Measurements from ENCODE around the gene TMEM120A. TPM values are rescaled to one million over a fixed set of nuclear protein-coding genes. Genes with fewer than 3 reads are reported as not detected.

TMEM120A gene
- total RNA-seq, 1 donor from 2014 or later: 22.5 TPM

DNA sequence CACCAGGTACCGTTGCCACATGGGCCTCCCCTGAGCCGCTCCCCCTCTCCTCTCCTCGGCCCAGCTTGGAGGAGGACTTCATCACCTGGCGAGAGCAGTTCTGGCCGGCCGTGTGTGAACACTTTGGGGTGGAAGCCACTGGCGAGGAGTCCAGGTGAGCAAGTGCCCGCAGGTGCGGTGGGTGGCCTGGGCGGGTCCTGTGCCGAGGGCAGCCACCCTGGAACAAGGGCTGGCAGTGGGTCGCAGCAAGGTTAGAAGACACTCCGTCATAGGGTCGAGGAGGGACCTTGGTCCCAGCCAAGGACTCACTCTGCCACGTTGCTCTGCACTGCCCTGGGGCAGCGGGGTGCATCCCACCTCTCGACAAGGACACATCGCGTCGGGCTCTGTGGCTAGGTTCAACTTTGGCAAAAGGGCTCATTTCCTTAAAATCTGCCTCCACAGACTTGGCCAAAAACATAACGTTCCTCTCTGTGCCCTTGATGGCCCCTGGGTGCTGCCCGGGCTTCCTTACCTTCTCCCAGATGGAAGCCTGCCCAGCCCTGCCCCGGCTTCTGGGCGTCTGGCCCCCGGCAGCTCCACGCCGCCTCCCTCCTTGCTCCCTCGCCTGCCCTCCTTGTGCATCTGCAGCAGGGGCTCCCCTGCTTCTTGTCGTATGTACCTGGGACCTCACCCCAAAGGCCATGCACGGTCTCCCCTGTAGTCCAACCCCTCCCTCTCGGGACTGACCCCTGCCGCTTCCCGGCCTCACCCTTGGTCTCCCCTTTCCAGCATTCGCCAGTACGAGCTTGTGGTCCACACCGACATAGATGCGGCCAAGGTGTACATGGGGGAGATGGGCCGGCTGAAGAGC, 12.7 kb downstream of the TMEM120A start:
- DNase-seq (ENCODE audit: extremely low spot score, unreplicated experiment): no peak
- no peaks in the 10 kb centered on the region for H3K36me3 Mint-ChIP-seq
- H3K4me1 Mint-ChIP-seq (ENCODE audit: unreplicated experiment): no peaks in the 10 kb centered on the region
- no peaks in the 10 kb centered on the region for H3K27me3 Mint-ChIP-seq
- no peak overlapping the region for H3K4me3 Mint-ChIP-seq
- TF ChIP-seq, protein P1, sequence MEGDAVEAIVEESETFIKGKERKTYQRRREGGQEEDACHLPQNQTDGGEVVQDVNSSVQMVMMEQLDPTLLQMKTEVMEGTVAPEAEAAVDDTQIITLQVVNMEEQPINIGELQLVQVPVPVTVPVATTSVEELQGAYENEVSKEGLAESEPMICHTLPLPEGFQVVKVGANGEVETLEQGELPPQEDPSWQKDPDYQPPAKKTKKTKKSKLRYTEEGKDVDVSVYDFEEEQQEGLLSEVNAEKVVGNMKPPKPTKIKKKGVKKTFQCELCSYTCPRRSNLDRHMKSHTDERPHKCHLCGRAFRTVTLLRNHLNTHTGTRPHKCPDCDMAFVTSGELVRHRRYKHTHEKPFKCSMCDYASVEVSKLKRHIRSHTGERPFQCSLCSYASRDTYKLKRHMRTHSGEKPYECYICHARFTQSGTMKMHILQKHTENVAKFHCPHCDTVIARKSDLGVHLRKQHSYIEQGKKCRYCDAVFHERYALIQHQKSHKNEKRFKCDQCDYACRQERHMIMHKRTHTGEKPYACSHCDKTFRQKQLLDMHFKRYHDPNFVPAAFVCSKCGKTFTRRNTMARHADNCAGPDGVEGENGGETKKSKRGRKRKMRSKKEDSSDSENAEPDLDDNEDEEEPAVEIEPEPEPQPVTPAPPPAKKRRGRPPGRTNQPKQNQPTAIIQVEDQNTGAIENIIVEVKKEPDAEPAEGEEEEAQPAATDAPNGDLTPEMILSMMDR (conservative IDR thresholded peaks at IDR 0.05): no peak
- H3K9me3 Mint-ChIP-seq: no peaks in the 10 kb centered on the region
- H3K27ac Mint-ChIP-seq: no peak overlapping the region

- no peaks in the 10 kb centered on the region for H3K9me3 Mint-ChIP-seq
- TF ChIP-seq, protein P1 (conservative IDR thresholded peaks at IDR 0.05): no peak
- H3K27ac Mint-ChIP-seq: no peak overlapping the region
- no peaks in the 10 kb centered on the region for H3K36me3 Mint-ChIP-seq
- DNase-seq (ENCODE audit: extremely low spot score, unreplicated experiment): no peak
- H3K27me3 Mint-ChIP-seq: no peaks in the 10 kb centered on the region
- H3K4me3 Mint-ChIP-seq: no peak overlapping the region
- H3K4me1 Mint-ChIP-seq (ENCODE audit: unreplicated experiment): no peaks in the 10 kb centered on the region
These were observed 13.3 kb downstream of the TMEM120A start for GRCh38 chr7:75981203-75981452.

- Mint-ChIP-seq H3K9me3 (no peaks in the 10 kb centered on the region), H3K4me3 (no peak overlapping the region), H3K27me3 (no peaks in the 10 kb centered on the region), H3K36me3 (no peaks in the 10 kb centered on the region), H3K27ac (peak overlapping the region; percentile 46), H3K4me1 (ENCODE audit: unreplicated experiment) (no peaks in the 10 kb centered on the region)
- TF ChIP-seq, protein P1 (conservative IDR thresholded peaks at IDR 0.05): no peak
- DNase-seq (ENCODE audit: extremely low spot score, unreplicated experiment): no peak
These were observed 13.8 kb downstream of the TMEM120A start for GRCh38 chr7:75980430-75981202.

DNA sequence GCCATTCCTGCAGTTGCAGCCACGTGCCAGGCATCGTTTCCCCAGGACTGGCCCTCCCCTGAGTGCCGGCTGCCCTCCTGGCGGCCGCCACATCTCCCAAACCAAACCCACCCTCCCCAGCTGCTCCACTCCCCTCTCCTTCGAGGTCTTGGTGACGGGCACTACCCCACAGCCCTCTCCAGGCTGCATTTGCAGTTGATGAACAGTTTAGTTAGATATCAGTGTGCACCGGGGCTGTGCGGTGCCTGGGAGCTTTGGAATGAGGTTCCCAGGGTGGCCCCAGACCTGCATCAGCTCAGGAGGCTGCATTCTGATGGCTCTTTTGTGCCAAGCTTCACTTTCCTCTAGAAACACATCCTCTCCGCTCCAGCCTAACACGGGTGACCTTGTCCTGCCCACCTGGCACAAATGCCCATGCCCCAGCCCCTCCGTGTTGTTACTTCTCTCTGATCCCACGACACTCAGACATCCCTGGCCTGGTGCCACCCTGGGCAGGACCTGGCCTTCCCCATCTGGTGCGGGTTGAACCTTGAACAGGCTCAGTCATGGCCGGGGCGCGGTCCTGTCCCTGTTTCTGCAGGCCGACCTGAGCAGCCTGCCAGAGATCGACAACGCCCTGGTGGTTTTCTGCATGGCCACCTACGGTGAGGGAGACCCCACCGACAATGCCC, 14.5 kb downstream of the TMEM120A start:
- TF ChIP-seq, protein P1 (conservative IDR thresholded peaks at IDR 0.05): no peak
- H3K27me3 Mint-ChIP-seq: no peaks in the 10 kb centered on the region
- DNase-seq (ENCODE audit: extremely low spot score, unreplicated experiment): no peak
- no peaks in the 10 kb centered on the region for H3K36me3 Mint-ChIP-seq
- H3K9me3 Mint-ChIP-seq: no peaks in the 10 kb centered on the region
- peak overlapping the region; percentile 46 for H3K27ac Mint-ChIP-seq
- H3K4me3 Mint-ChIP-seq: no peak overlapping the region
- no peaks in the 10 kb centered on the region for H3K4me1 Mint-ChIP-seq (ENCODE audit: unreplicated experiment)

DNA sequence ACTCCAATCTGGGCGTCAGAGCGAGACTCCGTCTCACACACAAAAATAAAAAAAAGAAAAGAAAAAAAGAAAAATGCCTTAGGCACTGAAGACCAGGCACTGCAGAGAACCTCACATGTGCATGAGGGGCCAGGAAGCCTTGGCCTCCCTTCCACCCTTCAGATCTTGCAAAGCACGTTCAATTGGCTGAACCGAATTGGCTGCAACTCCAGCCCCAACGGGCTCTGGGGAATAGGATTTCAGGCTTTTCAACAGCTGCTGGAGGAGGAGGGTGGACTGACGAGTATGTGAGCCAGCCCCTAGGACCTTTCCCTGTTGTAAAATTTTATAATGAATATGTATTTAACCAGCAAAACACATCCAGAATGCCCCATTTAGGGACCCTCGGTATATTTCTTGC, 16.7 kb downstream of the TMEM120A start:
- DNase-seq (ENCODE audit: extremely low spot score, unreplicated experiment): no peak
- Mint-ChIP-seq H3K27ac (no peak overlapping the region), H3K4me1 (ENCODE audit: unreplicated experiment) (no peaks in the 10 kb centered on the region), H3K27me3 (no peaks in the 10 kb centered on the region), H3K9me3 (no peaks in the 10 kb centered on the region), H3K36me3 (no peaks in the 10 kb centered on the region), H3K4me3 (no peak overlapping the region)
- TF ChIP-seq, protein P1 (conservative IDR thresholded peaks at IDR 0.05): no peak

All from type B pancreatic cell (in vitro differentiated cells).